RWPE1 (cell line): ENCODE results near the gene RNPEP.

ENCODE experiments used
- CTCF ChIA-PET: fragments of 350-600 bp; sonication (Branson Sonifier 250); formaldehyde crosslinking; extraction: SDS; loops from one replicate; lab custom pipeline; 2021; lab: Yijun Ruan, JAX
- POLR2A ChIA-PET: fragments of 400-600 bp; formaldehyde crosslinking; extraction: SDS; loops from one replicate; lab custom pipeline; 2020; ENCODE audit warnings: antibody characterized with exemption; ENCODE audit not compliant: low non-redundant PET; lab: Yijun Ruan, JAX
- DNase-seq: peaks from one replicate; pipeline ENCODE4 v3.0.0; 2012; ENCODE audit warnings: low spot score
- H3K27ac ChIP-seq: fragments of 450-650 bp; 2 replicates; pipeline ENCODE4 v1.5.1; 2017
- CTCF ChIP-seq: fragments of 450-650 bp; conservative IDR thresholded peaks from 2 replicates; pipeline ENCODE4 v1.5.1; 2017; ENCODE audit warnings: low read depth, mild to moderate bottlenecking

RNPEP gene

GRCh38 chr1:202029171-202029665 is 46.8 kb downstream of the RNPEP start:
- peak; percentile 95 for DNase-seq
- H3K27ac ChIP-seq, result no peak overlapping the region
- CTCF ChIA-PET, result interaction anchor here (0.6 to 1.2 kb wide), 7 partner anchors 17 to 626 kb away, joined by 3 to 6 read pairs (median 3); partner anchors contain the start of gene ELF3
- no peak for TF ChIP-seq CTCF
- POLR2A ChIA-PET, result no interaction called here

GRCh38 chr1:202029727-202030126 is 47.3 kb downstream of the RNPEP start:
- CTCF ChIA-PET, result no interaction called here

GRCh38 chr1:202031796-202032195 is 49.3 kb downstream of the RNPEP start:
- no peak overlapping the region for H3K27ac ChIP-seq
- TF ChIP-seq CTCF, result no peak
- ChIA-PET CTCF (interaction anchor here (0.6 to 0.9 kb wide), 3 partner anchors 11 to 413 kb away, joined by 3 read pairs; no protein-coding TSS in a partner anchor), POLR2A (no interaction called here)
- DNase-seq, result no peak

More at GRCh38 chr1:202029727-202030126, 47.3 kb downstream of the RNPEP start:
- no peak for DNase-seq
- no peak overlapping the region for H3K27ac ChIP-seq
- no peak for TF ChIP-seq CTCF
- POLR2A ChIA-PET, result no interaction called here

- POLR2A ChIA-PET, result interaction anchor here (1.2 kb wide), 2 partner anchors 11 to 24 kb away, joined by 3 to 5 read pairs; partner anchors contain the start of gene ELF3
- H3K27ac ChIP-seq, result peak overlapping the region; percentile 68
- no peak for DNase-seq
- CTCF ChIA-PET, result interaction anchor here (1.3 to 1.8 kb wide), 3 partner anchors 9 to 34 kb away, joined by 4 to 6 read pairs (median 5); no protein-coding TSS in a partner anchor
- TF ChIP-seq CTCF, result no peak
These were observed 51.8 kb downstream of the RNPEP start for GRCh38 chr1:202034149-202034682.

- ChIA-PET CTCF (interaction anchor here (0.7 to 1.8 kb wide), 6 partner anchors 10 to 187 kb away, joined by 3 to 7 read pairs (median 5); partner anchors contain the start of gene ELF3), POLR2A (interaction anchor here (1.0 to 1.2 kb wide), 3 partner anchors 11 to 25 kb away, joined by 3 to 5 read pairs (median 3); partner anchors contain the start of gene ELF3)
- DNase-seq, result peak; percentile 95
- no peak for TF ChIP-seq CTCF
- peak overlapping the region; percentile 68 for H3K27ac ChIP-seq
These were observed 52.4 kb downstream of the RNPEP start for GRCh38 chr1:202034683-202035462.

- CTCF ChIA-PET, result interaction anchor here (0.5 to 0.7 kb wide), 3 partner anchors 25 to 1326 kb away, joined by 3 to 4 read pairs (median 3); no protein-coding TSS in a partner anchor
- no peak overlapping the region for H3K27ac ChIP-seq
- no peak for DNase-seq
- POLR2A ChIA-PET, result no interaction called here
- TF ChIP-seq CTCF, result no peak
These were observed 54.3 kb downstream of the RNPEP start for GRCh38 chr1:202036595-202037387.
